MCF 10A (cell line): ENCODE data around the gene KCNG2. TPM values are rescaled to one million over a fixed set of nuclear protein-coding genes. Genes with fewer than 3 reads are reported as not detected.

ENCODE experiments used
- BruUV-seq: library from RNA; stranded (reverse); fragments of 400-500 nt; replicated peaks from 2 replicates; lab custom pipeline; 2021; lab: Mats Ljungman, UMichigan
- CTCF ChIA-PET: fragments of 300-600 bp; sonication (Branson Sonifier 250); formaldehyde crosslinking; extraction: SDS; loops from one replicate; lab custom pipeline; 2021; ENCODE audit warnings: antibody characterized with exemption, inconsistent platforms; lab: Yijun Ruan, JAX
- POLR2A ChIA-PET: fragments of 300-600, 350-650 bp; sonication (Branson Sonifier 250); formaldehyde crosslinking; extraction: SDS; loops from one replicate; lab custom pipeline; 2020; ENCODE audit warnings: antibody characterized with exemption, inconsistent platforms; lab: Yijun Ruan, JAX
- DNase-seq: peaks from one replicate; pipeline ENCODE4 v3.0.0-alpha.2; 2018; ENCODE audit not compliant: unreplicated experiment
- H3K27ac Mint-ChIP-seq: one replicate; pipeline ENCODE4 v1.8.0; 2022; ENCODE audit warnings: mild to moderate bottlenecking, low read depth, mixed read lengths; ENCODE audit not compliant: unreplicated experiment
- H3K27me3 Mint-ChIP-seq: one replicate; pipeline ENCODE4 v1.8.0; 2022; ENCODE audit warnings: mixed read lengths; ENCODE audit not compliant: insufficient read depth, unreplicated experiment
- H3K36me3 Mint-ChIP-seq: one replicate; pipeline ENCODE4 v1.8.0; 2022; ENCODE audit warnings: mild to moderate bottlenecking, moderate library complexity, mixed read lengths; ENCODE audit not compliant: insufficient read depth, unreplicated experiment
- H3K4me1 Mint-ChIP-seq: one replicate; pipeline ENCODE4 v1.8.0; 2022; ENCODE audit warnings: mixed read lengths; ENCODE audit not compliant: insufficient read depth, unreplicated experiment
- H3K4me3 Mint-ChIP-seq: one replicate; pipeline ENCODE4 v1.8.0; 2022; ENCODE audit warnings: mild to moderate bottlenecking, moderate library complexity, mixed read lengths; ENCODE audit not compliant: unreplicated experiment
- H3K9me3 Mint-ChIP-seq: one replicate; pipeline ENCODE4 v1.8.0; 2022; ENCODE audit warnings: mixed read lengths; ENCODE audit not compliant: unreplicated experiment
- intact Hi-C: fragments of 100-400 bp; cut with micrococcal nuclease; formaldehyde crosslinking; loops from 2 replicates; pipeline ENCODE4 v1.14.1; 2022
- total RNA-seq: library from RNA; stranded (reverse); gene quantifications from 2 replicates; pipeline ENCODE4 v1.2.3, GENCODE V29; 2022
- TF ChIP-seq, protein P1 (sequence below): fragments of 200-600 bp; IDR thresholded peaks from one replicate; pipeline ENCODE4 v1.8.0; 2022; ENCODE audit warnings: antibody characterized with exemption, mild to moderate bottlenecking; ENCODE audit not compliant: unreplicated experiment

KCNG2 gene
- total RNA-seq, 1 experiment from 2014 or later: not detected

DNA sequence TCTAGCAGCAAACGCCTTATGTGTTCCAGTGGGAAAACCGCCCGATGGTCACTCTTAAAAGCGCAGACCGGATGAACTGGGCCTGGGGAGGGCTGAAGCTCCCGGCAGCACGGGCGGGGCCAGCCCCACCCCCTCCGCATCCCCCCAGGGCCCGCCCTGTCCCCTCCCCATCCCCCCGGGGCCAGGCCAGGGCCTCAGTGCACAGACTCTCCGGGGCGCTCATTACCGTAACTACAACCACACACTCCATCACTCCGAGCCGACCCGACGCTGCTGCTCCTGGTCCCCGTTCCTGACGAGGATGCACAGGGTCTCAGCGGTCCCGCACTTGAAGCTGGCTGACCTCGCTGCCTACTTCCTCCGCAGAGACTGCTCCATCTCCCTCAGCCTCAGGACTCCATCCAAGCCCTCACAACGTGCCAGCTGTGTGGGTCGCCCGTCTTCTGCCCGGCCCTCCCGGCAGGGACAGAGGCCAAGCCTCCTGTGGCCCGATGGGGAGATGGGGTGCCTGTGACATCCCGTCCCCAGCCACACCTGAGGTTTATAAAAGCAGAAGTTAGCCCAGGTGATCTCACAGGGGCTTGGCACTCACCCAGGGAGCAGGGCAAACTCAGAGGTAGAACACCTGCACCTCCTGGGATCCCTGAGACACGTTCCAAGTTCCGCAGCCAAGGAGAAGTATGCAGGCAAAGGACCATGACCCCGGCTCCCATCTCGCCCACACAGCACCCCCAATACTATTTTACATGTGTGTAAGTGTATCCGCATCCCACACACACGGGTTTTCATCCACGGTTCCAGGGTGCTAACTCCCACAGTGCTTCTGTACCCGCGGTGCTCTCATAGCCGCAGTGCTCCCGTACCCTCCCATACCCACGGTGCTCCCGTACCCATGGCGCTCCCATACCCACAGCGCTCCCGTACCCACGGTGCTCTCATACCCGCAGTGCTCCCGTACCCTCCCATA is 117.7 kb downstream of the KCNG2 start:
- no peaks in the 10 kb centered on the region for H3K27me3 Mint-ChIP-seq
- no TSS peak for BruUV-seq
- CTCF ChIA-PET: interaction anchor here (0.8 kb wide), 1 partner anchor 498 kb away, joined by 3 read pairs; no protein-coding TSS in a partner anchor
- no peak overlapping the region for H3K27ac Mint-ChIP-seq
- intact Hi-C loops: no loop called here
- TF ChIP-seq, protein P1, sequence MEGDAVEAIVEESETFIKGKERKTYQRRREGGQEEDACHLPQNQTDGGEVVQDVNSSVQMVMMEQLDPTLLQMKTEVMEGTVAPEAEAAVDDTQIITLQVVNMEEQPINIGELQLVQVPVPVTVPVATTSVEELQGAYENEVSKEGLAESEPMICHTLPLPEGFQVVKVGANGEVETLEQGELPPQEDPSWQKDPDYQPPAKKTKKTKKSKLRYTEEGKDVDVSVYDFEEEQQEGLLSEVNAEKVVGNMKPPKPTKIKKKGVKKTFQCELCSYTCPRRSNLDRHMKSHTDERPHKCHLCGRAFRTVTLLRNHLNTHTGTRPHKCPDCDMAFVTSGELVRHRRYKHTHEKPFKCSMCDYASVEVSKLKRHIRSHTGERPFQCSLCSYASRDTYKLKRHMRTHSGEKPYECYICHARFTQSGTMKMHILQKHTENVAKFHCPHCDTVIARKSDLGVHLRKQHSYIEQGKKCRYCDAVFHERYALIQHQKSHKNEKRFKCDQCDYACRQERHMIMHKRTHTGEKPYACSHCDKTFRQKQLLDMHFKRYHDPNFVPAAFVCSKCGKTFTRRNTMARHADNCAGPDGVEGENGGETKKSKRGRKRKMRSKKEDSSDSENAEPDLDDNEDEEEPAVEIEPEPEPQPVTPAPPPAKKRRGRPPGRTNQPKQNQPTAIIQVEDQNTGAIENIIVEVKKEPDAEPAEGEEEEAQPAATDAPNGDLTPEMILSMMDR: no peak
- peaks cover 42% of the 10 kb centered on the region for H3K36me3 Mint-ChIP-seq
- H3K4me1 Mint-ChIP-seq: no peaks in the 10 kb centered on the region
- POLR2A ChIA-PET: no interaction called here
- H3K4me3 Mint-ChIP-seq: no peak overlapping the region
- no peaks in the 10 kb centered on the region for H3K9me3 Mint-ChIP-seq
- DNase-seq: no peak

DNA sequence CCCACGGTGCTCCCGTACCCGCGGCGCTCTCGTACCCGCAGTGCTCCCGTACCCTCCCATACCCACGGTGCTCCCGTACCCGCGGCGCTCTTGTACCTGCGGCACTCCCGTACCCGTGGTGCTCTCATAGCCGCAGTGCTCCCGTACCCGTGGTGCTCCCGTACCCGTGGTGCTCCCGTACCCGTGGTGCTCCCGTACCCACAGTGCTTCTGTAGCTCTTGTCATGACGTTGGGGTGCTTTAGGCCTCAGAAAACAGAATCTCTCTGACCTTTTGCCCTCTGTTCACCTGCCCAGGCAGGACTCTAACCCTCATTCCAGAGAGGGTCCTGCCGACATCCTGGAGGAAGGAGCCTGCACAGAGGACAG is 118.4 kb downstream of the KCNG2 start:
- CTCF ChIA-PET: interaction anchor here (0.8 kb wide), 1 partner anchor 498 kb away, joined by 3 read pairs; no protein-coding TSS in a partner anchor
- no TSS peak for BruUV-seq

DNA sequence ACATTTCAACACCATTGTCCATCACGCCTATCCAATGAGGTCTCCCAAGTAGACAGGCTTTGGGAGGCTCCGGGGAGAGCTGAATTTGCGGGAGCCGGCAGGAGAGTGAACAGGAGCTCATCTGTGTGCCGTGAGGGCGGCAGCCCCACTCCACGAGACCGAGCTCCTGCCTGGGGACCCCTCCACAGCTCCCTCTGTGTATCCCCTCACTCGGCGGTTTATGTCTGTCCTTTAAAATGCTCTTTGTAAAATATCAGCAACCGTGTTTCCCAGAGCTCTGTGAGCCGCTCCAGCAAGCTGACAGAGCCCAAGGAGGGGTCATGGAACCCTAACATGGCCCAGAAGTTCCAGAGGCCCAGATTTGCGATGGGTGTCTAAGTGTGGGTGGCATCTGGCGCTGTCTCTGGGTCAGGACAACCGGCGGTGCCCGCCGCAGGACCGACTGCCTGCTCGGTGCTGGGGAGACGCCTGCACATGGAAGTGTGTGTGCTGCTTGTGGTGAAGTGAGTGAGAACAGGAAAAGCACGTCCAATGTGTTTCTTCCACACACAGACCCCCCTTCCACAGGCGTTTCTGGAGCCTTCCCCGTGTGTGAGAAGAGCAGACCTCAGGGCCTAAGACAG is 118.9 kb downstream of the KCNG2 start:
- POLR2A ChIA-PET: no interaction called here
- Mint-ChIP-seq H3K27me3 (no peaks in the 10 kb centered on the region), H3K9me3 (no peaks in the 10 kb centered on the region), H3K36me3 (peaks cover 43% of the 10 kb centered on the region), H3K4me3 (no peak overlapping the region), H3K27ac (no peak overlapping the region), H3K4me1 (no peaks in the 10 kb centered on the region)
- no peak for DNase-seq
- TF ChIP-seq, protein P1: no peak
- BruUV-seq: no TSS peak
- CTCF ChIA-PET: interaction anchor here (0.8 kb wide), 1 partner anchor 499 kb away, joined by 3 read pairs; no protein-coding TSS in a partner anchor
- intact Hi-C loops: no loop called here

More for the DNA sequence above, 118.4 kb downstream of the KCNG2 start:
- Mint-ChIP-seq H3K9me3 (no peaks in the 10 kb centered on the region), H3K36me3 (peaks cover 42% of the 10 kb centered on the region), H3K4me3 (no peak overlapping the region), H3K27ac (no peak overlapping the region), H3K27me3 (no peaks in the 10 kb centered on the region), H3K4me1 (no peaks in the 10 kb centered on the region)
- intact Hi-C loops: no loop called here
- no peak for DNase-seq
- TF ChIP-seq, protein P1: no peak
- POLR2A ChIA-PET: no interaction called here
